HG03575 (cell line): ENCODE results near the gene MANSC1.

Experiments
- ATAC-seq: cut with Tn5 transposase; IDR thresholded peaks from one replicate; pipeline ENCODE4 v1.9.1; 2021; ENCODE audit not compliant: unreplicated experiment, insufficient number of reproducible peaks, low FRiP score; ENCODE audit errors: extremely low read depth

The MANSC1 gene

GRCh38 chr12:12349711-12350665, at the start of gene MANSC1:
TSS of gene MANSC1 (minus strand) at chr12:12350242. CDS start at chr12:12343314, 6,928 bp downstream.
- ATAC-seq, result no peak

- ATAC-seq, result no peak
Measured at GRCh38 chr12:12399161-12399560, 49.1 kb upstream of the MANSC1 start.

GRCh38 chr12:12398026-12398859, 48.2 kb upstream of the MANSC1 start:
- no peak for ATAC-seq

DNA sequence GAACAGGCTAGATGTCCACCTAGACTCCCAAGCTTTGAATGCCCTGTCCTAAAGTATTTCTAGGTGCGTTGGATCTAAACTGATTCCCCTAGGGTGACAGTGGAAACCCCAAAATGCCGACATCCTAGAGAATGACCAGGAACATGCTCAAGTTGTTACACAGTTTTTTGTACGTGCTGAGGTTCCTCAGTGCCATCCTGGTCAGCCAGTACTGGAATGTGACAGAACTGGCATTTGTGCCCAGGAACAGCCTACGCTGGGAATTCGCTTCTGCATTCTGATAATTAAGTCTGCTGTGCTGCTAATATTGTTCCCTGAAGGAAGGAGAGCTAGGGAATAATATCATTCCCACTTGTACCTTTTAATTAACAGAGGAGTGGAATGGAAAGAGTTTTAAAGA, 47.1 kb upstream of the MANSC1 start:
- no peak for ATAC-seq

- ATAC-seq, result no peak
Measured at GRCh38 chr12:12396694-12397093, 46.7 kb upstream of the MANSC1 start.

DNA sequence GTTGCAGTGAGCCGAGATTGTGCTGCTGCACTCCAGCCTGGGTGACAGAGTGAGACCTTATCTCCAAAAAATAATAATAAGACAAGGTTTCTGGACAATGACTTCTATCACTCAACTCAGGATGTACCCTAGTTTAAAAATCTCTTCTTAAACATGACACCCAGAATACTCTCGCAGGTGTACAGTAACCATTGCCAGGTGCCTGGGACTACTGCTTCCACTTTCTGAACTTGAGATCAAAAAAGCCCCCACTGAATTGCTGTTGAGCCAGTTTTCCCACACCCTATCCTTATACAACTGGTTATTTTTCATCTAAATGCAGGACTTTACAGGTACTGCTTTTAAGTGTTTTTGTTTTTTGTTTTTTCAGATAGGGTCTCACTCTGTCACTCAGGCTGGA, 43.1 kb upstream of the MANSC1 start:
- no peak for ATAC-seq

- ATAC-seq, result no peak
Measured at GRCh38 chr12:12392413-12392812, 42.4 kb upstream of the MANSC1 start.

DNA sequence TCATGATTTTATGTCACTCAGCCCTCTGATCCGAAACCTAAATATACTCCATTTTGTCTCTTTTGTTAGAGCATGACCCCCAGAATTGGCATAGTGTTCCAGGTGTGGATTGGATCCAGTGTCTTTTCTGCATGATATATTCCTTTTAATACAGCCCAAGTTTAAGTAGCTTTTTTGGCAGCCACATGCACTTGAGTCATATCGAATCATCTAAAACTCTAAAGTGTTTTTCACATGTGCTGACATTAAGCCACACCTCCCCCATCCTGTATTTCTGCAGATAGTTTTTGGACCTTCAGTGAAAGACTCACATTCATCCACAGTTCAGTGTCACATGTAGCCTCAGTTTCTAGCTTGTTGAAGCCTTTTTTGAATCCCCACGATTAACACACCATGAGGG, 37.5 kb upstream of the MANSC1 start:
- no peak for ATAC-seq

DNA sequence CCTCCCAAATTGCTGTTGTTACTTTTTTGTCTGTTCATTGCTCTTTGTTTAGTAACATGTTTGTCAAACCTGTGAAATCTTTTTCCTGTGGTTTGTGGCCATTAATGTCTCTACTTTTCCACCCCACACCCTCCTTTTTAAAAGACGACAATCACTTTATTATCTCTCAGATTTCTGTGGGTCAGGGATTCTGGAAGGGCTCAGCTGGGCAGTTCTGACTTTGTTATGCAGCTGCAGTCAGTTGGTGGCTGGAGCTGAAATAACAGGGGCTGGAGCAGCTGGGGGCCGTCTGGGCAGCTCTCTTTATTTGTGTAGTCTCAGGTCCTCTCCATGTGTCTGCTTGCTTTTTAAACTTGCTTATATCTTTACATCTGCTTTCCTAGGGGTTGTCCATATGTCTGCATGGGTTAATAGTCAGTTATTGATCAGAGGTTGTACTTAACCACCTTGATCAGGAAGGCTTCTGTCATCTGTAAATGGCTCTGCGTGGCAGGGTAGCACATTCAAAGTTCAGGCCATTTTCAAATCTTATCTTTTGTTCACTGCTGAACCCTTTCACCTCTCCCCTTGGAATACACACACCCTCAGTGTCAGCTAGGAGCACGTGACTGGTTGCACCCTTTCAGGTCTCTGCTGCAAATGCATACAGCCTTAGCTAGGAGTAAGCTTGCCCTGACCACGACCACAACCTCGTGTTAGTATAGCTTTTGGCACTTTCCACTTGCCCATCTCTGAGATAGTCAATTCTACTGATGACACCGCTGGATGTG, 34.7 kb upstream of the MANSC1 start:
- no peak for ATAC-seq

DNA sequence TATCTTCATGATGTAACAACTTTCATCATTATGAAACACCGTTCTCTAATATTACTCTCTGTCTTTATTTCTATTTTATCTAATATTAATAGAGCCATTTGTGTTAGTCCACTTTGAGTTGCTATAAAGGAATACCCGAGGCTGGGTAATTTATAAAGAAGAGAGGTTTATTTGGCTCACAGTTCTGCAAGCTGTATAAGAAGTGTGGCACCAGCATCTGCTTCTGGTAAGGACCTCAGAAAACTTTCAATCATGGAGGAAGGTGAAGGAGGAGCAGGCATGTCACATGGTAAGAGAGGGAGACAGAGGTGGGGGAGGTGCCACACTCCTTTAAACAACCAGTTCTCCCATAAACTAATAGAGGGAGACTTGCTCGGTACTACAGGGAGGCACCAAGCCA, 31.9 kb upstream of the MANSC1 start:
- no peak for ATAC-seq

DNA sequence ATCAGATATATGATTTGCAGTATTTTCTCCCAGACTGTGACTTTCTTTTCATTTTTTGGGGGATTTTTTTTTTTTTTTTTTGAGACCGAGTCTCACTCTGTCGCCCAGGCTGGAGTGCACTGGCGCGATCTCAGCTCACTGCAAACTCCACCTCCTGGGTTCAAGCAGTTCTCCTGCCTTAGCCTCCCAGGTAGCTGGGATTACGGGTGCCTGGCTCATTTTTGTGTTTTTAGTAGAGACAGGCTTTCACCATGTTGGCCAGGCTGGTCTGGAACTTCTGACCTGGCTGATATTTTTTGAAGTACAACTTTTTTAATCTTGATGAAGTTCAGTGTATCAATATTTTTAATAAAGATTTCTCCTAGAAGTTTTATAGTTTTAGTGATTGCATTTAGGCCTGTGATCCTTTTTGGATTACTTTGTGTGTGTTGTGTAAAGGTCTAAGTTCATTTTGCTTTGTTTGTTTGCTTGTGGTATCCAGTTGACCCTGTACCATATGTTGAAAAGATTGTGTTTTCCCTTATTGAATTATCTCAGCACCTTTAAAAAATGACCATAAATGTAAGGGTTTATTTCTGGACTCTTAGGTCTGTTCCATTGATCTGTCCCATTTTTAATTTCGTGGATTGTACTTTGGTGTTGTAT, 31.0 kb upstream of the MANSC1 start:
- ATAC-seq, result no peak

DNA sequence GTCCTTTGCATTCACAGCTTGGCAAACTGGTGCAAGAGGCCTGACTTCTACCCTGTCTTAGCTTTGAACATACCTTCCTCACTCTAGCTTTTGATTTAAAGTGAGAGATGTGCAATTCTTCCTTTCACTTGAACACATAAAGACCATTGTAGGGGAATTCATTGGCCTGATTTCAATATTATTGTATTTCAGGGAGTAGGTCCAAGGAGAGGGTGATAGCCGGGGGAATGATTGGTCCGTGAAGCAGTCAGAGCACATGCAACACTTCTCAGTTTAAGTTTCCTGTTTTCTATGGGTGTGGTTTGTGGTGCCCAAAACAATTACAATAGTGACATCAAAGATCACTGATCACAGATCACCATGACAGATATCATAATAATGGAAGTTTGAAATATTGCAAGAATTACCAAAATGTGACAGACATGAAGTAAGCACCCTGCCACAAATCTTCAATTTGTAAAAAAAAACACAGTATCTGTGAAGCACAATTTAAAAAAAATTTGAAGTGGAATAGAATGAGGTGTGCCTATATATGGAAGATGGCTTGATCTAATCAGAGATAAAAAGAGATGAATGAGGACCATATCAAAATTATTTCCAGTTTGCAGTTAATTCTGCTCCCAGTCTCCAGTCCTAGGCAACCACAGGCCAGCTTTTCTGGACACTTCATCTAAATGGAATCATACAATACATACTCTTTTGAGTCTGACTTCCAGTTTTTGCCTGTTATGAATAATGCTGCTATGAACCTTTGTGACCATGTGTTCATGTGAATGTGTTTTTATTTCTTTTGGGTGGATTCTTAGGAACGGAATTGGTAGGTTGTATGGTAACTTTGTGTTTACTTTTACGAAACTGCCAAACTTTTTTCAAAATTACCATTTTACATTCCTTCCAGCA, 30.0 kb upstream of the MANSC1 start:
- ATAC-seq, result no peak

DNA sequence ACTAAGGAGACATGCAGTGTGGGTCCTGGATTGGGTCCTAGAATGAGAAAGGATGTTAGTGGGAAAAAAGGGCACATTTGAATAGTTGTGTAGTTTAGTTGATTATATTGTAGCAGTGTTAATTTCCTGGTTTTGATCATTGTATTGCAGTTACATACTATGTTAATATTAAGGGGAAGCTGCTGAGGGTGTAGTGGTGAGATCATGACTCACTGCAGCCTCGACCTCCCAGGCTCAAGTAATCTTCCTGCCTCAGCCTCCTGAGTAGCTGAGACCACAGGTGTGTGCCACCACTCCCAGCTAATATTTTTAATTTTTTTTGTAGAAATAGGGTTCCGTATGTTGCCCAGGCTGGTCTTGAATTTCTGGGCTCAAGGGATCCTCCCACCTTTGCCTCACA, 28.6 kb upstream of the MANSC1 start:
- no peak for ATAC-seq

DNA sequence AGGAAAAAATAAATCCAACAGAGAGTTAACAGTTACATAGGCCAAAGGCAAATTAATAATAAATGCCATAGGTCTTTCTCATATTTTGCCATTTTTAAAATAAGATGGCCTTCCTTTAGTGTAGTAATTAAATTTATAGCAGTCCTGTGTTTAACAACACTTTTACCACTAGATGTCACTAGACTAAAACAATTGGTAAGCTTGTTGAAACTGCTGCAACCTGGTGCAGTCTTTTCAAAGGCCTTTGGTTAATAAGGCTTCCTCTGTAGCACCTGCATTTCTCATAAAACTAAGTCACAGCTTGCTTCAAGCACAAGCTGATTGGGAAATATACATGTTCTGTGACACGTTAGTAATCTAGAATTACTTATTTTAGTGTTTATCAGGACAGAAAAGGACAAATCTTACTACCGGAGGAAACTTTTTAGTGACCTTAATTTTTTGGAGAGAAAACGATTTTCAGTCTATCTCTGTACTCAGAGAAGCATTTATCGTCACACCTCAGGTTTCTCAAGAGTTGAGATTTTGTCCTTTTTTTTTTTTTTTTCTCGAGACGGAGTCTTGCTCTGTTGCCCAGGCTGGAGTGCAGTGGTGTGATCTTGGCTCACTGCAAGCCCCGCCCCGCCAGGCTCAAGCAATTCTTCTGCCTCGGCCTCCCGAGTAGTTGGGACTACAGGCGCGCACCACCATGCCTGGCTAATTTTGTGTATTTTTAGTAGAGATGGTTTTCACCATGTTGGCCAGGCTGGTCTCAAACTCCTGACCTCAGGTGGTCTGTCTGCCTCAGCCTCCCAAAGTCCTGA, 26.8 kb upstream of the MANSC1 start:
- ATAC-seq, result no peak

DNA sequence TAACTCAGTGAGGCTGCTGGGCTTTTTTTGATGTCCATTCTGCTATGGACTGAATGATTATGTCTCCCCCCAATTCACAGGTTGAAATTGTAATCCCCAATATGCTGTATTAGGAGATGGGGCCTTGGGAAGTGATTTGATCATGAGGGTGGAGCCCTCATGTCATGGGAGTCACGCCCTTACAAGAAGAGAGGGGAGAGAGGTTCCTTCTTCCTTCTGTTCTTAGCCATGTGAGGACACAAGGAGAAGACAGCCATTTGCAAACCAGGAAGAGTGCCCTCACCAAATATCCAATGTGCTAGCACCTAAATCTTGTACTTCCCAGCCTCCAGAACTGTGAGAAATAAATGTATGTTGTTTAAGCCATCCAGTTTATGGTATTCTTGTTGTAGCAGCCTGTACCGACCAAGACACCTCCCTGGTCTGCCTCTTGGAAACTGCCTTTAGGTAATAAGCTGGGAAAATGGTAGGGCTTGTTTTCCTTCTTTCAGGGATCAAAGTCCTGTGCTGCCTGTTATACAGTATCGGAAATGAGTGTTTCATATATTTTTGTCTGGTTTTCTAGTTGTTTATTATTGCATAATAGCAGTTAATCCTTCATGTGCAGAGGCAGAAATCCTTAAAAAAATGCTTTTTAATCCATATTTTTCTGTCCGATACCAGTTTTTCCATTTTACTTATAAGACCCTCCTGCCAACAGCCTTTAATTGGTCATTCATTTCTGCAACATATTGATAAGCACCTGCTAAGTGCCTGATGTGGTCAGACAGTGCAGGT, 23.1 kb upstream of the MANSC1 start:
- no peak for ATAC-seq

GRCh38 chr12:12367482-12367998, 17.5 kb upstream of the MANSC1 start:
- no peak for ATAC-seq
